DOHH2 (cell line): ENCODE results near the gene PIBF1.
"Not testable (repeated sequence)": the region's sequence is repeated elsewhere in the genome, so short reads cannot be mapped to it uniquely, and the experiment has no call there.

Source experiments
- CTCF ChIP-seq: fragments of 200-600 bp; sonication (generic); IDR thresholded peaks from one replicate; pipeline ENCODE4 v1.5.1; 2014; ENCODE audit warnings: antibody characterized with exemption, mild to moderate bottlenecking, low read depth, low read length; ENCODE audit not compliant: poor library complexity, severe bottlenecking
- EZH2phosphoT487 ChIP-seq: fragments of 200-600 bp; sonication (generic); IDR thresholded peaks from 2 replicates; pipeline ENCODE4 v1.6.1; 2017; ENCODE audit warnings: borderline replicate concordance, mild to moderate bottlenecking, antibody characterized with exemption, low read length, moderate library complexity, mixed read lengths

- not testable (repeated sequence) for TF ChIP-seq CTCF, EZH2phosphoT487
Observed at GRCh38 chr13:72901546-72901945, 119.6 kb downstream of the PIBF1 start.
